Activated T-cell treated with anti-CD3 and anti-CD28 coated beads, Interleukin-2, amount 50 U/mL, for 48 hours (primary cell): Measurements from ENCODE around the gene BICRA.
"Not testable (repeated sequence)": the region's sequence is repeated elsewhere in the genome, so short reads cannot be mapped to it uniquely, and the experiment has no call there.

Experiments
- DNase-seq, 2 experiments: peaks; one replicate each; pipeline ENCODE4 v3.0.0-alpha.2; 2020

The BICRA gene

DNA sequence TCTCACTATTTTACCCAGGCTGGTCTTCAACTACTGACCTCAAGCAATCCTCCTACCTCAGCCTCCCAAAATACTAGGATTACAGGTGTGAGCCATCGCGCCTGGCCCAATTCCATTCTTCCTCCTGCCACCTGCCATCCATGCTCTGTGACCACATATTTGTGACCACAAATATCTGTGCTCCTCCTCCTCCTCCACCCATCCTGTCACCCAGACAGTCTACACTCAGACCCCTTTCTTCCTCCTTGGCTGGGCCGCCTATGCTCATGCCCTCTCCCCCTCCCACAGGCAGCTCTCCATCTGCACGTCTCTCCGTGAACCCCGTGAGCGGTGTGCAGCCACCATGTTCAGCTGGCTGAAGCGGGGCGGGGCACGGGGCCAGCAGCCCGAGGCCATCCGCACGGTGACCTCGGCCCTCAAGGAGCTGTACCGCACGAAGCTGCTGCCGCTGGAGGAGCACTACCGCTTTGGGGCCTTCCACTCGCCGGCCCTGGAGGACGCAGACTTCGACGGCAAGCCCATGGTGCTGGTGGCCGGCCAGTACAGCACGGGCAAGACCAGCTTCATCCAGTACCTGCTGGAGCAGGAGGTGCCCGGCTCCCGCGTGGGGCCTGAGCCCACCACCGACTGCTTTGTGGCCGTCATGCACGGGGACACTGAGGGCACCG lies 107.5 kb downstream of the BICRA start:
- no peak for DNase-seq

DNA sequence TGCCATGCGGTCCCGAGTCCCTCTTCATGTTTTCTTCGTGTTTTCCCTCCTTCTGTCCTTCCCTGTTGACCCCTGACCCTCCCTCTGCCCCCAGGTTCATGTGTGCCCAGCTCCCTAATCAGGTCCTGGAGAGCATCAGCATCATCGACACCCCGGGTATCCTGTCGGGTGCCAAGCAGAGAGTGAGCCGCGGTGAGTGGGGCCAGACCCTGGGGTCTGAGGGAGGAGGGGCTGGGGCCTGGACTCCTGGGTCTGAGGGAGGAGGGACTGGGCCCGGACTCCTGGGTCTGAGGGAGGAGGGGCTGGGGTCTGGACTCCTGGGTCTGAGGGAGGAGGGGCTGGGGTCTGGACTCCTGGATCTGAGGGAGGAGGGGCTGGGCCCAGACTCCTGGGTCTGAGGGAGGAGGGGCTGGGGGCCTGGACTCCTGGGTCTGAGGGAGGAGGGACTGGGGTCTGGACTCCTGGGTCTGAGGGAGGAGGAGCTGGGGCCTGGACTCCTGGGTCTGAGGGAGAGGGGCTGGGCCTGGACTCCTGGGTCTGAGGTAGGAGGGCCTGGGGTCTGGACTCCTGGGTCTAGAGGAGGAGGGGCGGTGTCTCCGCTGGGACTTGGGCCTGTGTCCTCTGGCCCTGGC lies 109.6 kb downstream of the BICRA start:
- DNase-seq = not testable (repeated sequence)

DNA sequence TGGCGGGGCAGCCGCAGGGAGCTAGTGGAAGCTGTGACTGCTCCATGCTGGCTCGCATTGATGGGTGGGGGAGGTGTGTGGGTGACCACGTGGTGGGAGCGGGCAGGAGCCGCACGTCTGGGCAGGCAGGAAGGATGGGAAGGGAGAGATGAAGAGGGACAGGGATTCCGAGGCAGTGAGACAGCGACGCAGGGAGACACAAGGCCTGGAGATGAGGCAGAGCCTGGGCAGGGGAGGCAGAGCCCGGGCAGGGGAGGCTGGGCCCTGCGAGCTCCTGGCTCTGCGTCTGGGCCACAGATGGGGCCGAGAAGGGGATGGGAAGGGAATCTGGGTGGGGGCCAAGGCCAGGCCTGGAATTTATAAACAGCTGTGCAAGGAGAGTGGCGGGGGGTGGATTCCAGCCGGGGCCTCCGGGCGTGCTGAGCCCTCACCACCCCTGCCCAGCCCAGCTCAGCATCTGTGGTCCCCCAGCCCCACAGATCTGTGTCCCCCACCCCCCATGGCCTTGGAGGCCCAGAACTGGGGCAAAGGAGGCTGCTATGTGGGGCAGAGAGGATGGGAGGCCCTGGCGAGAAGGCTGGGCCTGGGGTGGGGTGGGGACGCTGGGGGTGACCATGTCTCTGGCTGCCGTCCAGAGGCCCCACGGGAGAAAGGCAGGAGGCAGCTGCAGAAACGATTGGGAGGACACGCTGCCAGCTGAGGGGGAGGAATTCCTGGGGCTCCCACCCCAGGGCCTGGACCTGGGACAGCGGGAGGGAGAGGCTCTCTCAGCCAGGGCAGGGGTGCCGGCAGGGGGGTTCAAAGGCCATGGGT lies 110.3 kb downstream of the BICRA start:
- no peak for DNase-seq

DNA sequence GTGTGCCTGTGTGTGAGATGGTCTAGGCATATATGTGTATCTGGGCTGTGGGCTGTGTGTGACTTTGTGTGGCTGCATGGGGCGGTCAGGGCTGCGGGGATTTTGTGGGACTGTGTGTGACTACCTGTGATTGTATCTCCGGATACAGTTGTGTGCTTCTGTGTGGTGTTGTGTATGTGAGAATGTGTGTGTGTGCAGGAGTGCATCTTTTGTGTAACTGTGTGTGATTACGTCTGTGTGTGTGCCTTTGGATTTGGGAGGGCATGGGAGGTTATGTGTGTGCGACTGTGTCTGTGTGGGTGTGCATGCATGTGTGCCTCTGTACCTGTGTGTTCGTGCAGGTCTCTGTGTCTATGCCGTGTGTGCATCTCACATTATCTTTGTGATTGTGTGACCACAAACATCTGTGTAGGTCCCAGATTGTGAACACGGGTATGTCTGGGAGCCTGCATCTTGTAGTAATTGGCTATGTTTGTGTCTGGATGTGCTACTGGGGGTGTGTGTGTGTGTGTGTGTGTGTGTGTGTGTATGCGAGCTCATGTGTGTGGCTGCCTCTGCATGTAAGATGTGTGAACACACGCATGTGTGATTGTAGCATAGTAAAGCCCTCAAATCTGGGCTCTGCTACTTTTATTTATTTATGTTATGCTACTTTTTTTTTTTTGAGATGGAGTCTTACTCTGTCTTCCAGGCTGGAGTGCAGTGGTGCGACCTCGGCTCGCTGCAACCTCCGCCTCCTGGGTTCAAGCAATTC lies 111.9 kb downstream of the BICRA start:
- no peak for DNase-seq

DNA sequence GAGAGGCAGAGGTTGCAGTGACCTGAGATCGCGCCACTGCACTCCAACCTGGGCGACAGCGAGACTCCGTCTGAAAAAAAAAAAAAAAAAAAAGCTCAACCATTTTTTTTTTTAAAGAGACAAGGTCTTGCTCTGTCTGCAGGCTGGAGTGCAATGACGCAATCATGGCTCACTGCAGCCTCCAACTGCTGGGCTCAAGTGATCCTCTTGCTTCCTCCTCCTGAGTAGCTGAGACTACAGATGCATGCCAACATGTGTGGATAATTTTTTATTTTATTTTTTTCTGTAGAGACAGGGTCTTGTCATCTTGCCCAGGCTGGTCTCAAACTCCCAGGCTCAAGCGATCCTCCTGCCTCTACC lies 114.6 kb downstream of the BICRA start:
- peak in 1 of 2 experiments; percentile 42 for DNase-seq

DNA sequence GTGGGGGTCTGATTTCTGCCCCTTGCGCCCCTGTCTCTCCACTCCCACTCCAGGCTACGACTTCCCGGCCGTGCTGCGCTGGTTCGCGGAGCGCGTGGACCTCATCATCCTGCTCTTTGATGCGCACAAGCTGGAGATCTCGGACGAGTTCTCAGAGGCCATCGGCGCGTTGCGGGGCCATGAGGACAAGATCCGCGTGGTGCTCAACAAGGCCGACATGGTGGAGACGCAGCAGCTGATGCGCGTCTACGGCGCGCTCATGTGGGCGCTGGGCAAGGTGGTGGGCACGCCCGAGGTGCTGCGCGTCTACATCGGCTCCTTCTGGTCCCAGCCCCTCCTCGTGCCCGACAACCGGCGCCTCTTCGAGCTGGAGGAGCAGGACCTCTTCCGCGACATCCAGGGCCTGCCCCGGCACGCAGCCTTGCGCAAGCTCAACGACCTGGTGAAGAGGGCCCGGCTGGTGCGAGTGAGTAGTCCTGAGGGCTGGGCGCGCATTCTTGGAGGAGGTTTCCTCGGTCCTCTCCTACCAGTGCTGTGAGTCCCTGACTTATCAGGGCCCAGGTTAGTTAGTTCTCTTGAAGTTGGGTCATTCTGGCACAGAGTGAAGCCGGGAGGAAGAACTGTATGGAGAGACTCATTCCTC lies 116.9 kb downstream of the BICRA start:
- no peak for DNase-seq

DNA sequence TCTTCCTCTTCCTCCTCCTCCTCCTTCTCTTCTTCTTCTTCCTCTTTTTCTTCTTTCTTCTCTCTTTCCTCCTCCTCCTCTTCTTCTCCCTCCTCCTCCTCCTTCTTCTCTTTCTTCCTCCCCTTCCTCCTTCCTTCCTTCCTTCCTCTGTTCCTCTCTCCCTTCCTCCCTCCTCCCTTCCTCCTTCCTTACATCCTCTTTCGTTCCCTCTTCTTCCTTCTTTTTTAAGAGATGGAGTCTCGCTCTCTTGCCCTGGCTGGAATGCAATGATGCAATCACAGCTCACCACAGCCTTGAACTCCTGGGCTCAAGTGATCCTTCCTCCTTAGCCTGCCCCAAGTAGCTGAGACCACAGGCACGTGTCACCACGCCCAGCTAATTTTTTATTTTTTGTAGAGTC lies 117.5 kb downstream of the BICRA start:
- DNase-seq = no peak

DNA sequence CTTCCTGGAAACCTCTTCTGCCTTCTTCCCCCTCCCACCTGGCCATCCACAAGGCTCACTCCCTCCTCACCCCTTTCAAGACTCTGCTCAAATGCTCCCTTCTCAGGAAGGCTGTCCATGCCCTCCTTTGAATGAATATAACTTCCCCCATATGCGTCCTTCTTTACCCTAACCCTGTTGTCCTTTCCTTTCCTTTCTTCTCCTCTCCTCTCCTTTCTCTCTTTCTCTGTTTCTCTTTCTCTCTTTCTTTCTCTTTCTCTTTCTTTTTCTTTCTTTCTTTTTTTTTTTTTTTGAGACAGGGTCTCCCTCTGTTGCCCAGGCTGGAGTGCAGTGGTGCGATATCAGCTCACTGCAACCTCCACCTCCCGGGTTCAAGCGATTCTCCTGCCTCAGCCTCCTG lies 119.4 kb downstream of the BICRA start:
- not testable (repeated sequence) for DNase-seq

DNA sequence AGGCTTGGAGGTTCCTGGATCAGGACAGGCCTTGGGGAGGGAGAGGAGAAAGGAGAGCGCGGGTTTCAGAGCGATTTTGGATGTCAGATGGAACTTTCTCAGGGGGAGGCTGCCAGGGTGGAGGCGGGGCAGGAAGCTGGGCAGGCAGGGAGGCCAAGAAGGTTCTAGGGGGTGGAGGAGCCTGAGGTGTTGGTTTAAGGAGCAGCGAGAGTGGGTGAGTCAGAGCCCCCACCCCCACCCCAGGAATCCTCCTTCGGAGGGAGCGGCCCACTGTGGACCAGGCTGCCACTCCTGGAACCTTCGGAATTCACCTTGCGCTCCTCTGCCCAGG lies 120.5 kb downstream of the BICRA start:
- peak; percentile 33 to 41 for DNase-seq

DNA sequence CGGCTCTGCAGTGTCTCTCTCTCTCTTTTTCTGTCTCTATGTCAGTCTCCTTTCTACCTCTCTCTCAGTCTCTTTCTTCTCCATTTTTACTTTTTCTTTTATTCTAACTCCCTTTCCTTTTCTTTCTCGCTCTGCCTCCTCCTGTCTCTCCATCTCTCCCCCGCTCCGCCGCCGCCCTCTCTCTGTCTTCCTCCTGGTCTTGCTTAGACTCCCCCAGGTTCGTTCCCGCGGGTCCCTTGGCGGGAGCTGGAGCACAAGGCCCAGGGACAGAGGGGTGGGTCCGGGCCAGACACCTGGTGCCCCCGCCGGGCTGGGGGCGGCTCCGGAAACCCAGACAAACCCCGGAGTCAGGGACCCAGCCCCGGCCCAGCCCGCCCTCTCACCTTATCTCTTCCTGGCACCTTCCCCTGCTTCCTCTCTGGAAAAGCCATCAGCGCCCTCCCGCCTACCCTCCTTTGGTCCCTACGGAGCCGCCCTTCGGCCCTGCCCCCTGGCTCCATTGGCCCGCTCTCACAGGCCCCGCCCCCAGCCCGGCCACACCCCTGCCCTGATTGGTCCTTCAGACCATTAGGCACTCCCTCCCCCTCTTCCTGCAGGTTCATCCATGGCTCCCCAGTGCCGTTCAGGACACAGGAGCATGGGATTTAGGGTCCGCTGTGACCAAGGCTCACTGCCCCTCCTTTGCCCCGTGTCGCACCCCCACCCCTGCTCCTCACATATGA lies 121.0 kb downstream of the BICRA start:
- DNase-seq = peak; percentile 79 to 83

DNA sequence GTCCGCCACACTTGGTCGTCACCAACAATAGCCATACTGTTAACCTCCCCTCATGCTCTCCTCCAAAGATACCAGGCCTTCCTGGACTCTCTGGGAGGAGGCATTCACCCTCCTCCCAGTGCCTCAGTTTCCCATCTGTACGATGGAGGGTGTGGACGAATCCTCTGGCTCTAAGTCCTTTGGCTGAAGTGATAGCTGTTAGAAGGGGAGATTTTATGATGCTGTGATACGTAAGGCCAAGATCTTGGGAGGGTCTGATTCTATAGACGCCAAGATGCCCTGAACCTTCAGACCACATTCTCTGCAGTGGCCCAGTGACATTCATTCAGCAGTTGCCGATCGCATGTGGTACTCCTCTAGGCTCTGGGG lies 121.6 kb downstream of the BICRA start:
- no peak for DNase-seq

DNA sequence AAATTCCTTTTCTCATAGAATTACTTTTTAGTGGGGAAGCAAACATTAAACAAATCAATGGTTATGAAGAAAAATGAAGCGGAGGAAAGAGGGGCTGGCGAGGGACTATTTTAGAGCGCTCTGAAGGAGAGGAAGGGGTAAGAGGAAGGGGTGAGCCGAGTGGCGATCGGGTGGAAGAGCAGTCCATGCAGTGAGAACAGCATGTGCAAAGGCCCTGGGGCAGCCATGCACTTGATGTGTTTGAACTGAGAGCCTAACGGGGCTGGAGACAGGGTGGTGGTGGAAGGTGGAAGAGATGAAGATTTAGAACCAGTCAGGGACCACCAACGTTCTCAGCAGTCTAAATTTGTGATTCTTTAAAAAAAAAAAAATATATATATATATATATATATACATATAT lies 122.0 kb downstream of the BICRA start:
- no peak for DNase-seq

DNA sequence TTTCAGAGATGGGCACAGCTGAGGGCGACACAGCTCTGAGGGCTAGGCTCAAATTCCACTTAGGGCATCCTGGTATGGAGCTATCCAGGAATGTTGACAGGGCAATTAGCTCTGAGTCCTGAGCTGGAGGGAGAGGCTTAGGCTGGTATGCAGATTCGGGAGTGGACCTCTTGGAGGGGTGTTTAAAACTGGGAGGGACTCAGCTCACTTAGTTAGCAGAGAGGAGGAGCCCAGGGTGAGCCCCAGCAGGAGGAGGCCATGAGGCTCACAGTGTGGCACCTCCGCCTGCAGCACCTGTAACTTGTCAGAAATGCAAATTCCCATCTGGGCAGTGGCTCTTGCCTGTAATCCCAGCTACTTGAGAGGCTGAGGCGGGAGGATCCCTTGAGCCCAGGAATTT lies 126.2 kb downstream of the BICRA start:
- DNase-seq = no peak

DNA sequence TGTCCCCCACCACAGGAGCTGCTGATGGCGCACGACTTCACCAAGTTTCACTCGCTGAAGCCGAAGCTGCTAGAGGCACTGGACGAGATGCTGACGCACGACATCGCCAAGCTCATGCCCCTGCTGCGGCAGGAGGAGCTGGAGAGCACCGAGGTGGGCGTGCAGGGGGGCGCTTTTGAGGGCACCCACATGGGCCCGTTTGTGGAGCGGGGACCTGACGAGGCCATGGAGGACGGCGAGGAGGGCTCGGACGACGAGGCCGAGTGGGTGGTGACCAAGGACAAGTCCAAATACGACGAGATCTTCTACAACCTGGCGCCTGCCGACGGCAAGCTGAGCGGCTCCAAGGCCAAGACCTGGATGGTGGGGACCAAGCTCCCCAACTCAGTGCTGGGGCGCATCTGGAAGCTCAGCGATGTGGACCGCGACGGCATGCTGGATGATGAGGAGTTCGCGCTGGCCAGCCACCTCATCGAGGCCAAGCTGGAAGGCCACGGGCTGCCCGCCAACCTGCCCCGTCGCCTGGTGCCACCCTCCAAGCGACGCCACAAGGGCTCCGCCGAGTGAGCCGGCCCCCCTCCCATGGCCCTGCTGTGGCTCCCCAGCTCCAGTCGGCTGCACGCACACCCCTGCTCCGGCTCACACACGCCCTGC lies 132.1 kb downstream of the BICRA start:
- no peak for DNase-seq

DNA sequence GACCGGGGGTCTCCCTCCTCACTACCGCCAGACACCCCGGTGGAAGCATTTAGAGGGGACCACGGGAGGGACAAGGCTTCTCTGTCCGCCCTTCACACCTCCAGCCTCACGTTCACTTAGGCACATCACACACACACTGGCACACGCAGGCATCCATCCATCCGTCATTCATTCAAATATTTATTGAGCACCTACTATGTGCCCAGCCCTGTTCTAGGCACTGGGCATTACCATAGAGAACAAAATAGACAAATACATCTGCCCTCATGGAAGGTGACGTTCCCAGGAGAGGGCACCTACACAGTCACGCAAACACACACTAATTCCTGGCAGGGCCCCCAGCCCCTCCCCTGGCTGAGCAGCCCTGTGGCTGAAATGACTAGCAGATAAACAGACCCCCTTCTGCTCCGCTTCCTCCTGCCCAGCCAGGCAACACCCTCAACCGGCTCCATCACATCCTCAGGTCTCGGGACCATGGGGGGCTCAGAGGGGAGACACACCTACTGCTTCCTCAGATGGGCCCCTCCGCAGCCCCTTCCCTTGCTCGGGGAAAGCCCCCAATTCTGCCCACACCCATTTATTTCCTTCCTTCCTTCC lies 132.7 kb downstream of the BICRA start:
- no peak for DNase-seq

DNA sequence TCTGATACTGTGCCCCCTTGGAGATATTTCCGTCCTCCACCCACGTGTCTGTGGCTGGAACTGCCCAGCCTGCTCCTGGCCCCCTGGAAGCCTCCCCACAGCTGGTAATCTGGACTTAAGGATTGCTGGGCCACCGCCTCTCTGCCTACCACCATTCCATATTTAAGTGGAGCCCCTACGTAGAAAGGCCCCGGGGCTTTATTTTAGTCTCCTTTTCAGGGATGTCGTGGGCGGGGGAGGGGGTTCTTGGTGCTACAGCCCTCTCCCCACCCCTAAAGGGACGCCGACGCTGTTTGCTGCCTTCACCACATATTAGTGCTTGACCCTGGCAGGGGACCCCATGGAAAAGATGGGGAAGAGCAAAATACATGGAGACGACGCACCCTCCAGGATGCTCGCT lies 133.7 kb downstream of the BICRA start:
- no peak for DNase-seq

DNA sequence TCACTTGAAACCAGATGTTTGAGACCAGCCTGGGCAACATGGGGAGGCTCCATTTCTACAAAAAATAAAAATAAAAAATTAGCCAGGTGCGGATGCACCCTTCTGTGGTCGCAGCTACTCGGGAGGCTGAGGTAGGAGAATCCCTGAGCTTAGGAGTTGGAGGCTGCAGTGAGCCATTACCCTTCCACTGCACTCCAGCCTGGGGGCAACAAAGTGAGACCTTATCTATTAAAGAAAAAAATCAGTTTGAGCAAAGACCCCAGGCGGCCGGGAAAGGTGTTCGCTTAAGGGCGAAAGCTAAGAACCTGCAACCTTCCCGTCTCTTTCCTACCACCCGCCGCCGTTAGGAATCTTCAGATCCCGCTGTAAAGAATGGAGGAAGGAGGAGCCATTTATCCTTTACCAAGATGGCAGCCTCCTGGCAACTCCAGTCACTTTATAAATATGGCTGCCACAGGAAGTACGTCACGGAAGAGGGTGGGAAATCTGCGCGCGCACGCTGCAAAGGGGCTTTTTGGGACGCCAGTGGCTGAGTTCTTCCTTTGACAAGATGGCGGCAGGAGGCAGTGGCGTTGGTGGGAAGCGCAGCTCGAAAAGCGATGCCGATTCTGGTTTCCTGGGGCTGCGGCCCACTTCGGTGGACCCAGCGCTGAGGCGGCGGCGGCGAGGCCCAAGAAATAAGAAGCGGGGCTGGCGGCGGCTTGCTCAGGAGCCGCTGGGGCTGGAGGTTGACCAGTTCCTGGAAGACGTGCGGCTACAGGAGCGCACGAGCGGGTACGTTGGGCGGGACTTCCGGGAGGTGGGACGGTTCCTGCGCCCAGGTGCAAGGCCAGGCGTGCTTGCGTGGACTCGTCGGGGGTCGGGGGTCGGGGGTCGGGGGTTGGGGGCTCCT lies 136.3 kb downstream of the BICRA start, which contains the start of gene NOP53:
TSS of gene NOP53 (plus strand) at position 537 of the 892 bp plus-strand sequence. CDS start at position 551, 14 bp downstream.
- DNase-seq = peak; percentile 98 to 99

DNA sequence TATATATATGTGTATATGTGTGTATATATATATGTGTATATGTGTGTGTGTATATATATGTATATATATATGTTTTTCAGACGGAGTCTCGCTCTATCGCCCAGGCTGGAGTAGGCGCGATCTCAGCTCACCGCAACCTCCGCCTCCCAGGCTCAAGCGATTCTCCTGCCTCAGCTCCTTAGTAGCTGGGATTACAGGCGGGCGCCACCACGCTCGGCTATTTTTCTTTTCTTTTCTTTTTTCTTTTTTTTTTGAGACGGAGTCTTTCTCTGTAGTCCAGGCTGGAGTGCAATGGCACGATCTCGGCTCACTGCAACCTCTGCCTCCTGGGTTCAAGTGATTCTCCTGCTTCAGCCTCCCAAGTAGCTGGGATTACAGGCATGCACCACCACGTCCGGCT lies 137.2 kb downstream of the BICRA start:
- DNase-seq = not testable (repeated sequence)

DNA sequence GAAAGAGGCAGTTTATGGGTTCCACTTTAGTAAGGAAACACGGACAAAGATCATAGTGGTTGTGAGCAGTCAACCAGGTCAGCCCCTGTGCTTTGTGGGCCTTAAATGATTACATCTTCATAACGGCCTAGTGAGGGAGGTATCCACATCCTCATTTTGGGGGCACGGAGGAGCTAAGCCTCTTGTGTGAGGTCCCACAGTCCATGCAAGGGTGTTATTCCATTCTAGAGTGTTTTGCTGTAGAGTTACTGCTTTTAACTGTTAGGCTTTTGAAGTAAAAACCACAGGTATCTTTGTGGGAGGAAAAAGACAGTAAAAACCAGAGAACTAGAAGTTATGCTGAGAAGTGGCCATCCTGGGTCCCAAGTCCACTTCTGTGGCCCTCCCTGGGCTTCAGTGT lies 140.4 kb downstream of the BICRA start:
- DNase-seq = no peak

DNA sequence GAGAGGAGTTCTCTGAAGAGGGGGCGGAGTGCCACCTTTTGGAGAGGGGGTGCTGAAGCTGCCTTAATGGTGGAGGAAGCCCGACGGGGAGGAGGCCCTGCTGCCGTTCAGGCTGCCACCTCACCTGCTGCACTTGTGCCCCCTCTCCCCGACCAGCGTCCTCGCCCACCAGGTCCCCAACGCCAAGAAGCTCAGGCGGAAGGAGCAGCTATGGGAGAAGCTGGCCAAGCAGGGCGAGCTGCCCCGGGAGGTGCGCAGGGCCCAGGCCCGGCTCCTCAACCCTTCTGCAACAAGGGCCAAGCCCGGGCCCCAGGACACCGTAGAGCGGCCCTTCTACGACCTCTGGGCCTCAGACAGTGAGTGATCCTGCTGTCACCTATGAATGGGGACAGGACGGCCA lies 141.8 kb downstream of the BICRA start:
- DNase-seq = no peak
